Right forelimb (tissue), 1 donor: ENCODE measurements around the gene MTR.
"Not testable (repeated sequence)": the region's sequence is repeated elsewhere in the genome, so short reads cannot be mapped to it uniquely, and the experiment has no call there.

ENCODE experiments used
- DNase-seq: peaks from one replicate; pipeline ENCODE4 v3.0.0-alpha.2; 2018

MTR gene

DNA sequence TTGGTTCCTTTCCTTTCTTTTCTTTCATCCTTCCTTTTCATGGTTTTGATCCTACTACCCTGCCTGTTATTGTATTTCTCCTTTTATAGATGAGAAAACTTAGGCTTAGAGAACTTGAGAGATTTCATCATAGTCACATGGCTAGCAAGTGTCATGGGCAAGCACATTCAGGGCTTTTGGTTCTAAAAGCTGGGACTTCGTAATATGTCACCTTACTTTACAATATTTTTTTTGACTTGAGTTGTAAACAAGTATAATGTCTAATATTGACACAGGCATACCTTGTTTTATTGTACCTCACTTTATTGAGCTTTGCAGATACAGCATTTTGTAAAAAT is 70.7 kb downstream of the MTR start:
- no peak for DNase-seq

DNA sequence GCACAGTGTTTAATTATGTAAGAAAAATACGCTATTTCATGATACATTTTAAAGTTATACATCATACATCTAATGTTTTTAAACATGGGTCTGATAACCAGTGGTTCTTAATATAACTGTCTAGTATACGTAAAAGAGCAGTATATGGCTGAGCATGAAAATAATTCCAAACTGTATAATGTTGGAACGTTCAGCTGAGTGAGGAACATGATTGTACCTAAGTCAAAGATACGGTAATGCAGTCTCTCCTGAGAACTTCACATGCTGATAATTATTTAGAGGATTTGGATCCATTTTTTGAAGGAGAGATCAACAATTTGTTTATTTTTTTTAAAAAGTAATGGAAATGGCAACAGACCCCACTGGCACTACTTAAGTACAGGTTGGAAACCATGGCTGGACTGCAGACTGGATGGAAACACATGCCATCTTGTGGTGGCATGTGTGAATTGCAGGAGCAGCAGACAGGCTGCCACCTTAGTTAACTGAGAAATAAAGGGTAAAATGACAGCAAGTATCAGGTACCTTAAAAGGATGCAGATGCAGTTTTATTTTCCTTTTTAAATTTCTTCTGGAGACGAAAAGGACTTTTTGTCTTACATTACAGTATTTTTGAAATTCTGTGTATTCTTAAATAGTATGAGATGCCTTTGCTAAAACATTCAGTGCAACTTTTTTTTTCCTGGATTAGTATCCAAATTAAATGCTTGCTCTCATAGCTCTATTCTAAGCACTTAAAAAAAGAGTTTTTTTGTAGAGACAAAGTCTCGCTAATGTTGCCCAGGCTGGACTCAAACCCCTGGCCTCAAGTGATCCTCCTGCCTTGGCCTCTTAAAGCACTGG is 73.8 kb downstream of the MTR start:
- no peak for DNase-seq

DNA sequence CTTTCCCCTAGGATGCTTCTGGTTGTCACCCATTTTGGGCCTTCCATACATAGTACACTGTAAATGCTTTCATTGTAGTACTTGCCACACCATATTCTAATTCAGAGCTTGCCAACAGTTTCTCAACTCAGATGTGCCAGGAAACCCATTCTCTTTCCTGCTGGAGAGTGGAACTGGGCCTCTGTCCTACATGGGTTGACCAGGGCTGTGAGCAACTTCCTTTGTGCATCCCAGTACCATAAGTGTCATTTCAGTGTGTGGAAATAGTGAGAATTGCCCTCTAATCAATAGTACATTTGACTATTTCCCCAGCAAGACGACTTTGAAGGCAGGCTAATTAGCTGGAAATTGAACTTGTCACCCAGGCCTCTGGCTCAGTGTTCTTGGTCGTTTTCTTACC is 74.8 kb downstream of the MTR start:
- no peak for DNase-seq

GRCh38 chr1:236870721-236871120 is 75.6 kb downstream of the MTR start:
- no peak for DNase-seq

DNA sequence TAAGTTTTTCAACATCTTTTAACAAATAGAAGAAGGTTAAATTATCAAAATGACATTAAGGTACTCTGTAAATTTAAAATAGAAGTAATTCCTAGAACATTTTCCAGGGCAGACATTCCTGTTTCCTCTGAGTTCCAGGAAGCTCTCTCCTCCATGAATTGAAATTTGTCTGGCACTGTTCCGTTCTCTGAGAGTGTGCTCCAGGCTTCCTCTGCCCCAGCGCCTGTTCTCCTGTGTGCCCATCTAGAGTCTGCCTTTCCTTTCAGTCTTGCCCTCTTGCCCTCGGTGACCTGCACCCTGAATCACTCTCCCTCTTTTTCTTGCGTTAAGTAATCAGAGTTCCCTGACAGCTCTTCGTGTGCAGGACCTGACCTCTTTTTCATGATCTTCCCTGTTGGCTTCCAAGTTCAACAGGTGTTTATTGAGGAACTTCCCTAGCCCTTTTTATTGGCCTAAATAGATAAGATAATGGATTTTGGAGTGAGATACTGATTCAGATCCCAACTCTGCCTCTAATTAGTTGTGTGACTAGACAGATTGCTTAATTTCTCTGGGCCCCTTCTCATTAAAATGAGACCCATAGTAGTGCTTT is 77.1 kb downstream of the MTR start:
- no peak for DNase-seq

DNA sequence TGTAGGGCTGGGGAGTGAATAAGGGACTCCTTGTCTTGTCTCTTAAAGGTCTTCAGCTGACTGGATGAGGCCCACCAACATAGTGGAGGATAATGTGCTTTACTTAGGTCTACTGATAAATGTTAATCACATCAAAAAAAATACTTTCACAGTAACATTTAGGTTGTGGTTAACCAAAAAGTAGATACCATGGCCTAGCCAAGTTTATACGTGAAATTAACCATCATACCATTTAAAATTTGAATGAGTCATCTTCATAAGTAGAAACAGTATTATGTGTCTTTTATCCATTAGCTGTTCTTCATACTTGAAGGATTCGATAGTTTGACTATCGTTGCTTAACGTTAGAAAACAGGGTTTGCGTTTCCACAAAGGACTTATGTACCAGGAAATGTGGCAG is 80.9 kb downstream of the MTR start:
- DNase-seq = no peak

DNA sequence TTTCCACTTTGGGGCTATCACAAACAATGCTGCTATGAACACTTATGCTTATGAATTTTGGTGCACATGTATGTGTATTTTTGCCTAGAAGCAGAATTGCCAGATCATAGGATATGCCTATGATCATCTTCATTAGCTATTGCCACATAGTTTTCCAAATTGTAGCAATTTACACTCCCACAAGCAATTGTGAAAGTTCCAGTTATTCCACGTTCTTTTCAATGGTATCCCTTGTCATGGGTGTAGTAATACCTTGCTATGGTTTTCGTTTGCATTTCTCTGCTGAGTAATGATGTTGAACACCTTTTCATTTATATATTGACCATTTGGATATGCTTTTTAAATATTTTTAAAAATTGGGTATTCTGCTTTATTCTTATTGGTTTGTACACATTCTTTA is 82.6 kb downstream of the MTR start:
- no peak for DNase-seq

GRCh38 chr1:236880209-236880608 is 85.1 kb downstream of the MTR start:
- no peak for DNase-seq

GRCh38 chr1:236882678-236883077 is 87.6 kb downstream of the MTR start:
- DNase-seq = no peak

DNA sequence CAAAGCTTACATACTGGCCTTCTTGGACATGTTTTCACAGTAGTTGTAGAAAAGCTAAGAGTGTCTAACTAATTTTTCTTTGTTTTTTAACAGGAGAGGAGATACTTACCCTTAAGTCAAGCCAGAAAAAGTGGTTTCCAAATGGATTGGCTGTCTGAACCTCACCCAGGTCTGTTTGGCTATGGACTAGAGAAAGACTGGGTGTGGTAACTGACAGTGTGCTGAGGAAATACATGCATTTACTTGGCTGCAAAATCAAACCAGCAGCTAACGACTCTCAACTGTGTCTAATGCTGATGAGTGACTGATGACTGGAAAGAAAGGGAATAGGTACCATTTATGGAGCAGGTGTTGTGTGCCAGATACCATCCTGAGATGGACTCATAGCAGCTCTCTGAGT is 91.1 kb downstream of the MTR start:
- no peak for DNase-seq

- DNase-seq = no peak
These were observed 92.0 kb downstream of the MTR start for GRCh38 chr1:236887081-236887480.

GRCh38 chr1:236888126-236888525 is 93.0 kb downstream of the MTR start:
- DNase-seq = no peak

- DNase-seq = no peak
These were observed 93.8 kb downstream of the MTR start for GRCh38 chr1:236888903-236889302.

DNA sequence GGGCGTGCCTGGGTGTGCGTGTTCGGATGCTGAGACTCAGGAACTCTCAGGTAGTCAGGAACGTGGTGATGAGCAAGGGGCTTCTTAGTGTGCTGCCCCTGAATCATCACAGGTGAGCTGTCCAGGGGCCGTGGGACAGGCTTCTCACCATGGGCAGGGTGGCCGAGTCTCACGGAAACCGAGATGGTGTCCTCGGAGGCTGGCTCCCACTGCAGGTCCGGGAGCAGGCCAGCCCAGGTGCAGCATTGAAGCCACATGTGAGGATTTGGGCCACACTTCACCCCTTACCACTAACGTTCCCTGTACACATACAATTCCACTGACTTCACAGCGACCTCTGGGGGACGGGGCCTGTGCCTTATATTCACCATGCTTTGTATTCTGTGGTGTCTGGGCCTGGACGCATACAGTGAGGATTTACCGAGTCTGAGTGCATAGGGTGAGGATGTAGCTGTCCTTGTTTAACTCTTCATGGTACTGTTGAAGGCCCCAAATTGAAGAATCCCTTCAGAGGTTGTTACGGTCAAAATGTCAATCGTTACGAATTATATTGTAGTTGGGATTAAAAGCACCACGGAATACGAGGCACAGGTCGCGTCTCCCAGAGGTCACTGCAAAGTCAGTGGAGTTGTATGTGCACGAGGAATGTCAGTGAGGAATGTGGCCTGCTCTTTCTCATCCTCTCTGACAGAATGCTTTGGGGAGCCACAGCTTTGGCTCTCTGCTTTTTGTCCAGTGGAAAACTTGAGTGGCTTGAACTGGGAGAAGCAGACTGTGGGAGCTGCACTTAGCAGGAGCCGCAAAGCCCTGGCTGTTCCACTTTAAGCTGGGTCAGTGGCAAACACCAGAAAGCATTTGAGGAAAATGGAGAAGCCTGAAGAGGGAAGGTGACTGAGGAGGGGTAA is 95.3 kb downstream of the MTR start:
- DNase-seq = no peak

DNA sequence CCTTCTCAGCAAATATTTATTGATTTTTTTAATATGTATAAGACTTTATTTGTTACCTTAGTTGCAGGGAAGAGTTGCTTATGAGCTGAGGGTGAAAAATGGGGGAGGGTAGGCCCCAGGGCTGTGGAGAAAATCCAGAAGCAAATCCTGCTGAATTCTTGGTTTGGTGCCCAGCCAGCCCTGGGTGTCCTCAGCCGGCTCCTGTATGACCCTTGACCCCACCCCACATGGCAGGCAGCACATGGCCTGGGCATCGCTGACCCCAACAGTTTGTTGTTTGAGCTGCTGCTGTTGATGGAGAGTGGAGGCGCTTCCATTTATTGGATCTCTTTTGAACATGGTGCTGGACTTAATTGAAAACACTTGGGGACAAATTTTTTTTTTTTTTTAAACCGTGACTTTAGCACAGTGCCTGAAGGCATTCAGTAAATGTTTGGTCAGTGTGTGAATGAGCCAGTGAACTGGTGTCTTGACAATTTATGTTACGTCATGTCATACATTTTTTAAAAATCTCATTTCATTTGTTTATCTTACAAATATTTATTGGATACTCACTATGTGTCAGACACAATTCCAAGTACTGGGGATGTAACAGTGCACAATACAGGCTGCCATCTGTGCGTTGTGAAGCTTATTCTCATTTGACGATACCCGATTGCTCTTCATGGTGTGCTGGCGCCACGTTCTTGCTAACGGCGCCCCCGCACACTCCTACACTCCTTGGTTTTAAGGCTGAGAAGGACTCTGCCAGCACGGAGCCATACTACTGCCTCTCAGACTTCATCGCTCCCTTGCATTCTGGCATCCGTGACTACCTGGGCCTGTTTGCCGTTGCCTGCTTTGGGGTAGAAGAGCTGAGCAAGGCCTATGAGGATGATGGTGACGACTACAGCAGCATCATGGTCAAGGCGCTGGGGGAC is 98.8 kb downstream of the MTR start:
- DNase-seq = no peak

DNA sequence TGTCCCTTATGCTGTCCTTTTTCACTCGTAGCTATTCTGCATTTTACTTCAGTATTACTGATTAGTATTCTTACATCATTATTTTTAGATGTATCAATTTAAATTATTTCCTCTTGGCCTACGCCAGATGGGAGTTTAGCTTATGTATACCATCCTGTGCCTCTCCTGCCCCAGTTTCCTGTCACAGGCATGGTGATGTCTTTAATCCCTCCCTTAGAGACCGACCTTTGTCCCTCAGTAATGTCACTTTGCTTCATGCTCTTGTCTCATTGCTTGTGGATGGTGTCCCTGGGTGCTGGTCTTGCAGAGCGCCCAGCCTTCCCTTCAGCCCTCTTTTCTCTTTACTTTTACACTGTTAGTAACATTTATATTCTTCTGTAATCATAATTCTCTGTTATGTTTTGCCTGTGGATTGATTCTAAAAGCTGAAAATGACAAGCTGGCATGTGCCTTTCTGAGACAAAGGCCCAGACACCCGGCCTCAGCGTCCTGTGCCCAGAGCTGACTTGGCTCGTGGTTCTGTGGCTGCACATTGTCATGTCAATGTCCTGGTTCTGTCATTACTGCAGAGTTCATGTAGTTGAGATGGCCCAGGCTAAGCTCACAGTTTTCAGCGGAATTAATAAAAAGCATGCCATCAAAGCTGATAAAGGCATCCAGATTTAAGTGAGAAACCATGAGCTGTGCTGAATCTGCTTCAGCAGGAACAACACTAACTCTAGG is 100.7 kb downstream of the MTR start:
- DNase-seq = no peak

DNA sequence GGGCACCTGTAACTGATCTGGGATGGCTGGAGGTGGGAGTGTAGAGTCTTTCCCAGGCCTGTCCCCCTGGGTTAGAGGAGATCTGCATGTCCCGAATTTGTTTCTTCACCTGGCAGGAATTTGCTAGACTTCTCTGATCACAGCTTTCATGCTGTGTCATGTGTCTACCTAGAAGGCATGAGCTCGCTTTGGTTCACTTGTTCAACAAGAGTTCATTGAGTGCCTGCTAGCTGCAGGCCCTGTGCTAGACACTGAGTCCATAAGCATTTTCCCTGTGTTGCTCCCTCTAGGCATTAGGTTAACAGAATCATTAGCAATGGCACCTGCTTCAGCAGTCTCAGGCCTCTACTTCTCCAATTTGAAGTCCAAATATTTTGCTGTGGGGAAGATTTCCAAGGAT is 101.6 kb downstream of the MTR start:
- no peak for DNase-seq

DNA sequence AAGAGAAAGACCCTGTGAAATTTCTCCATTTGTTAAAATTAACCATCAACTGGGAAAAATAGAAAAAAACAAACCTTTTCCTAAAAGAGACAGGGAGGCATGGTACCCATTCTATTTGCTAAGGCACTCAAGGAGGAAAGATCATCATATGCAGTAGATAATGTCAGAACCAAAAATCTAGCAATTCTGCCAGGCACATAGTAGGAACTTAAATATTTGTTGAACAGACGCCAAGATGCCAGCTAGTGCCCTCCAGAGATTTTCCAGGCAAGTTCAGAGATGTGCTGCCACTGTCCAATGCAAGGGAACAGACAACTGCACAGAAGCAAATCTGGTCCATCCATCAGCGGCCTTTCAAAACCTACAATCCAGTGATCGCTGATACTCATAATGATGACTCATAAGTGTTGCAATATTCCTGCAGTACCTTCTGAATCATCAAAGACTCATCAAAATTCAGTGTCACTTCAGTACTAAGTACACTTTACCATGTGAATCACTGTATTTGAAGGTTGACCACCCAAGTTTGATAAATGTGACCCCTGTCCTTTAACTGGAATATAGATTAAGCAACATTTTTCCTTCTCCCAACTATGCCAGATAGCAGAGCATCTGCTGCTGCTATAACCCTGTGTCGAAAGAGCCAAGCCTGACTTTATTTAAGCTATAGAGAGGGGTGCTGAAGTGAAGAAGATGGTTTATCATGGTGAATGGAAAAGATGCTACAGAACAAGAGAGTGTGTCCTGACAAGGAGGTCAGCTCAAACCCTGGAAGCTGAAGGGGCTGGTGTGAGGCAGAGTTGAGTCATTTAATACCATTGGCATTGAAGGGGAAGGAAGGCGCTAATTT is 110.0 kb downstream of the MTR start:
- no peak for DNase-seq

- DNase-seq = no peak
These were observed 112.1 kb downstream of the MTR start for GRCh38 chr1:236907205-236907604.

GRCh38 chr1:236908669-236909068 is 113.6 kb downstream of the MTR start:
- DNase-seq = no peak

- not testable (repeated sequence) for DNase-seq
These were observed 116.0 kb downstream of the MTR start for GRCh38 chr1:236911047-236911446.
